Activated CD8-positive, alpha-beta memory T cell treated with anti-CD3 and anti-CD28 coated beads, Interleukin-2, amount 50 U/mL, for 1 hour (primary cell): ENCODE data around the gene AGXT2.
"Not testable (repeated sequence)": the region's sequence is repeated elsewhere in the genome, so short reads cannot be mapped to it uniquely, and the experiment has no call there.

ENCODE experiments used
- DNase-seq: peaks from one replicate; pipeline ENCODE4 v3.0.0-alpha.2; 2020; ENCODE audit errors: extremely low read depth

The AGXT2 gene

GRCh38 chr5:35052838-35053237 is 5.1 kb upstream of the AGXT2 start:
- DNase-seq, result no peak

- no peak for DNase-seq
Observed at GRCh38 chr5:35050541-35051126, 2.9 kb upstream of the AGXT2 start.

- DNase-seq, result no peak
Observed at GRCh38 chr5:35048910-35049309, 1.2 kb upstream of the AGXT2 start.

- DNase-seq, result no peak
Observed at GRCh38 chr5:35046774-35047173, 975 bp downstream of the AGXT2 start.

GRCh38 chr5:35045280-35045679 is 2.5 kb downstream of the AGXT2 start:
- DNase-seq, result no peak

- no peak for DNase-seq
Observed at GRCh38 chr5:35044649-35045048, 3.1 kb downstream of the AGXT2 start.

GRCh38 chr5:35042781-35043180 is 5.0 kb downstream of the AGXT2 start:
- DNase-seq, result no peak

GRCh38 chr5:35041261-35041660 is 6.5 kb downstream of the AGXT2 start:
- DNase-seq, result no peak

- no peak for DNase-seq
Observed at GRCh38 chr5:35038891-35039290, 8.9 kb downstream of the AGXT2 start.

GRCh38 chr5:35036536-35036935 is 11.2 kb downstream of the AGXT2 start:
- no peak for DNase-seq

- DNase-seq, result not testable (repeated sequence)
Observed at GRCh38 chr5:35035929-35036328, 11.8 kb downstream of the AGXT2 start.

- DNase-seq, result no peak
Observed at GRCh38 chr5:35035271-35035670, 12.5 kb downstream of the AGXT2 start.

- DNase-seq, result no peak
Observed at GRCh38 chr5:35032356-35032755, 15.4 kb downstream of the AGXT2 start.

GRCh38 chr5:35031276-35031675 is 16.5 kb downstream of the AGXT2 start:
- no peak for DNase-seq

- DNase-seq, result no peak
Observed at GRCh38 chr5:35030426-35031100, 17.2 kb downstream of the AGXT2 start.

GRCh38 chr5:35029333-35029732 is 18.4 kb downstream of the AGXT2 start:
- DNase-seq, result no peak

GRCh38 chr5:35026941-35027340 is 20.8 kb downstream of the AGXT2 start:
- no peak for DNase-seq

- DNase-seq, result no peak
Observed at GRCh38 chr5:35026280-35026840, 21.4 kb downstream of the AGXT2 start.

- no peak for DNase-seq
Observed at GRCh38 chr5:35024911-35025510, 22.7 kb downstream of the AGXT2 start.

GRCh38 chr5:35023391-35024178 is 24.2 kb downstream of the AGXT2 start:
- no peak for DNase-seq

GRCh38 chr5:35016174-35017051 is 31.3 kb downstream of the AGXT2 start:
- DNase-seq, result no peak
